Neural progenitor cell (in vitro differentiated cells): ENCODE results near the gene LRRC75A. TPM values are rescaled to one million over a fixed set of nuclear protein-coding genes. Genes with fewer than 3 reads are reported as not detected.
"Not testable (repeated sequence)": the region's sequence is repeated elsewhere in the genome, so short reads cannot be mapped to it uniquely, and the experiment has no call there.

Experiments
- DNase-seq: peaks from one replicate; pipeline ENCODE4 v3.0.0-alpha.2; 2016; ENCODE audit warnings: low spot score
- H2AFZ ChIP-seq: fragments of 200-600 bp; sonication (generic); replicated peaks from 2 replicates; pipeline ENCODE4 v1.6.1; 2016; ENCODE audit warnings: antibody characterized with exemption
- H3F3A ChIP-seq: fragments of 200-600 bp; sonication (generic); 2 replicates; pipeline ENCODE4 v1.6.1; 2016; ENCODE audit warnings: antibody characterized with exemption, low read depth
- H3K27ac ChIP-seq: fragments of 200-600 bp; sonication (generic); 2 replicates; pipeline ENCODE4 v1.5.1; 2016; ENCODE audit warnings: mild to moderate bottlenecking
- H3K27me3 ChIP-seq: fragments of 200-600 bp; sonication (generic); 2 replicates; pipeline ENCODE4 v1.6.1; 2016; ENCODE audit warnings: mild to moderate bottlenecking, moderate library complexity
- H3K36me3 ChIP-seq: fragments of 200-600 bp; sonication (generic); 2 replicates; pipeline ENCODE4 v1.5.1; 2016
- H3K4me1 ChIP-seq: fragments of 200-600 bp; sonication (generic); 2 replicates; pipeline ENCODE4 v1.6.1; 2016; ENCODE audit warnings: mixed run types
- H3K4me2 ChIP-seq: fragments of 200-600 bp; sonication (generic); 2 replicates; pipeline ENCODE4 v1.6.1; 2016
- H3K4me3 ChIP-seq: fragments of 200-600 bp; sonication (generic); 2 replicates; pipeline ENCODE4 v1.5.1; 2016
- H3K79me2 ChIP-seq: fragments of 200-600 bp; sonication (generic); 2 replicates; pipeline ENCODE4 v1.6.1; 2016; ENCODE audit warnings: low read depth
- H3K9ac ChIP-seq: fragments of 200-600 bp; sonication (generic); 2 replicates; pipeline ENCODE4 v1.6.1; 2016
- H3K9me3 ChIP-seq: fragments of 200-600 bp; sonication (generic); 2 replicates; pipeline ENCODE4 v1.5.1; 2016; ENCODE audit warnings: low read depth
- H4K20me1 ChIP-seq: fragments of 200-600 bp; sonication (generic); 2 replicates; pipeline ENCODE4 v1.6.1; 2016; ENCODE audit warnings: low read depth
- H3K27ac Mint-ChIP-seq: 3 replicates; pipeline ENCODE4 v1.8.0; 2021; ENCODE audit warnings: mixed read lengths
- H3K27me3 Mint-ChIP-seq: 2 replicates; pipeline ENCODE4 v1.8.0; 2022; ENCODE audit warnings: low read depth, mild to moderate bottlenecking, inconsistent platforms, moderate library complexity, mixed read lengths; ENCODE audit not compliant: insufficient read depth
- H3K36me3 Mint-ChIP-seq: 3 replicates; pipeline ENCODE4 v1.8.0; 2021; ENCODE audit warnings: mixed read lengths
- H3K4me1 Mint-ChIP-seq: 3 replicates; pipeline ENCODE4 v1.8.0; 2021; ENCODE audit warnings: mixed read lengths
- H3K4me3 Mint-ChIP-seq: 3 replicates; pipeline ENCODE4 v1.8.0; 2021; ENCODE audit warnings: mild to moderate bottlenecking, moderate library complexity, mixed read lengths
- H3K9me3 Mint-ChIP-seq: 3 replicates; pipeline ENCODE4 v1.8.0; 2020; ENCODE audit warnings: mixed read lengths
- EZH2 ChIP-seq: fragments of 200-600 bp; sonication (generic); IDR thresholded peaks from 2 replicates; pipeline ENCODE4 v1.6.1; 2017; ENCODE audit warnings: antibody characterized with exemption, mild to moderate bottlenecking, moderate library complexity
- EZH2phosphoT487 ChIP-seq: fragments of 200-600 bp; sonication (generic); IDR thresholded peaks from 2 replicates; pipeline ENCODE4 v1.6.1; 2017; ENCODE audit warnings: antibody characterized with exemption
- total RNA-seq: library from RNA; depleted of rRNA; stranded (reverse); fragments of >200 nt; gene quantifications from 2 replicates; pipeline ENCODE4 v1.2.3, GENCODE V29; 2015; ENCODE audit warnings: low replicate concordance
- TF ChIP-seq, protein P1 (sequence below): fragments of 200-600 bp; sonication (generic); IDR thresholded peaks from 2 replicates; pipeline ENCODE4 v1.5.1; 2017; ENCODE audit warnings: antibody characterized with exemption, mild to moderate bottlenecking

LRRC75A gene
- total RNA-seq, 1 donor from 2014 or later = 4.0 TPM

DNA sequence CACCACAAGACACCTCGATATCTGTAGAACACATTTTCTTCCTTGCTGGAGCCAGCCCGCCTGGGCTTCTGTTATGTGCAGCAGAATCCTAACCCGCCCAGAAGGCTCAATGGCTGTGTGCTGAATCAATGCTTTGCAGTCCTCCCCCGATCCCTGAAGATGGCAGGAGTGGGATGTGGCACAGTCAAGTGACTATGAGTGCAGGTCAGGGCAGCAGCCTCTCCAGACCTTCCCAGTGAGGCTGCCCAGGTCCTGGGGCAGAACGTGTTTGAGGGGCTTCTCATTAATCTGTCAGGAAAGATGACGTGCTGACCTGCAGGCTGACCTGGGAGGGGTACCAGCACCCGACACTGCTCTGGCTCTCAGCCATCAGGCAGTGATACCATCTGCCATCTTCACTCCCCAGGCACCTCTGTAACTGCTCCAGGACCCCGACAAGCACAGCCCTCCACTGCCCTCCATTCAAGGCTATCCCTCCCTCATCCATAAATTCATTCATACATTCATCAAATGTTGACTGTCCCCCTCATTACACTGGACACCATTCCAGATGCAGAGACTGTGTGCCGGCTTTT is 35.2 kb downstream of the LRRC75A start:
- DNase-seq = peak; percentile 37
- H3K4me2 ChIP-seq = no peak overlapping the region
- H3F3A ChIP-seq = peaks cover 9% of the 10 kb centered on the region

DNA sequence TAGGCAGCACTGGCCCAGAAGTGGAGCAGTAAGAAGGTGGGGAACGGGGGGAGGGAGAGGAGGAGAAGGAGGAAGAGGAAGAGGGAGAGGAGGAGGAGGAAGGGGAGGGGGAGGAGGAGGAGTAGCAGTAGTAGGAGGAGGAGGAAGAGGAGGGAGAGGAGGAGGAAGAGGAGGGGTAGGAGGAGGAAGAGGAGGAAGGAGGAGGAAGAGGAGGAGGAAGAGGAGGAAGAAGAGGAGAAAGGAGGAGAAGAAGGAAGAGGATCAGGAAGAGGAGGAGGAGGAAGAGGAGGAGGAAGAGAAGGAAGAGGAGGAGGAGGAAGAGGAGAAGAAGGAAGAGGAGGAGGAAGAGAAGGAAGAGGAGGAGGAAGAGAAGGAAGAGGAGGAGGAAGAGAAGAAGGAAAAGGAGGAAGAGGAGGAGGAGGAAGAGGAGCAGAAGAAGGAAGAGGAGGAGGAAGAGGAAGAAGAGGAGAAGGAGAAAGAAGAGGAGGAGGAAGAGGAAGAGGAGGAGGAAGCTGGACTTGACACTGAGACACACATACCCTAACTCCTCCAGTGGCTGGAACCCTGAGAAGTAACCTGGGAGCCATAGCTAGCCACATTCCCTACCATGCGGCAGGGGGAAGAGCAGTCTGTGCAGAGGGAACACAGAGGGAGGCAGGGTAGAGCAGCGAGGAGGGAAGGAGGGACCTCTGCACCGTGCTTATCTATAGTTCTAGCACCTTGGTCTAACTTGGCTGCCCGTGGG is 35.8 kb downstream of the LRRC75A start:
- Histone ChIP-seq H3K4me1 (peaks cover 6% of the 10 kb centered on the region), H4K20me1 (peaks cover 10% of the 10 kb centered on the region), H3K4me2 (no peak overlapping the region), H3K36me3 (no peaks in the 10 kb centered on the region), H3K27me3 (no peaks in the 10 kb centered on the region), H3K79me2 (no peaks in the 10 kb centered on the region), H3F3A (peaks cover 9% of the 10 kb centered on the region), H3K27ac (no peak overlapping the region), H3K9ac (no peak overlapping the region), H3K9me3 (no peaks in the 10 kb centered on the region), H3K4me3 (no peak overlapping the region), H2AFZ (no peak overlapping the region)
- Mint-ChIP-seq H3K27me3 (no peaks in the 10 kb centered on the region), H3K36me3 (peaks cover 9% of the 10 kb centered on the region), H3K27ac (no peak overlapping the region), H3K4me3 (no peak overlapping the region), H3K4me1 (peaks cover 17% of the 10 kb centered on the region), H3K9me3 (no peaks in the 10 kb centered on the region)
- no peak for TF ChIP-seq EZH2phosphoT487
- no peak for TF ChIP-seq EZH2
- TF ChIP-seq, protein P1, sequence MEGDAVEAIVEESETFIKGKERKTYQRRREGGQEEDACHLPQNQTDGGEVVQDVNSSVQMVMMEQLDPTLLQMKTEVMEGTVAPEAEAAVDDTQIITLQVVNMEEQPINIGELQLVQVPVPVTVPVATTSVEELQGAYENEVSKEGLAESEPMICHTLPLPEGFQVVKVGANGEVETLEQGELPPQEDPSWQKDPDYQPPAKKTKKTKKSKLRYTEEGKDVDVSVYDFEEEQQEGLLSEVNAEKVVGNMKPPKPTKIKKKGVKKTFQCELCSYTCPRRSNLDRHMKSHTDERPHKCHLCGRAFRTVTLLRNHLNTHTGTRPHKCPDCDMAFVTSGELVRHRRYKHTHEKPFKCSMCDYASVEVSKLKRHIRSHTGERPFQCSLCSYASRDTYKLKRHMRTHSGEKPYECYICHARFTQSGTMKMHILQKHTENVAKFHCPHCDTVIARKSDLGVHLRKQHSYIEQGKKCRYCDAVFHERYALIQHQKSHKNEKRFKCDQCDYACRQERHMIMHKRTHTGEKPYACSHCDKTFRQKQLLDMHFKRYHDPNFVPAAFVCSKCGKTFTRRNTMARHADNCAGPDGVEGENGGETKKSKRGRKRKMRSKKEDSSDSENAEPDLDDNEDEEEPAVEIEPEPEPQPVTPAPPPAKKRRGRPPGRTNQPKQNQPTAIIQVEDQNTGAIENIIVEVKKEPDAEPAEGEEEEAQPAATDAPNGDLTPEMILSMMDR = no peak
- DNase-seq = no peak

More for the DNA sequence above, 35.2 kb downstream of the LRRC75A start:
- H3K36me3 Mint-ChIP-seq = peaks cover 9% of the 10 kb centered on the region
- H3K9ac ChIP-seq = no peak overlapping the region
- no peaks in the 10 kb centered on the region for H3K27me3 Mint-ChIP-seq
- H3K4me3 ChIP-seq = no peak overlapping the region
- H3K9me3 ChIP-seq = no peaks in the 10 kb centered on the region
- H3K27ac ChIP-seq = no peak overlapping the region
- TF ChIP-seq EZH2 = no peak
- TF ChIP-seq, protein P1 = peak; percentile 11
- no peaks in the 10 kb centered on the region for H3K27me3 ChIP-seq
- no peaks in the 10 kb centered on the region for H3K36me3 ChIP-seq
- H3K79me2 ChIP-seq = no peaks in the 10 kb centered on the region
- H3K27ac Mint-ChIP-seq = no peak overlapping the region
- H3K9me3 Mint-ChIP-seq = no peaks in the 10 kb centered on the region
- peaks cover 17% of the 10 kb centered on the region for H3K4me1 Mint-ChIP-seq
- H2AFZ ChIP-seq = no peak overlapping the region
- H4K20me1 ChIP-seq = peaks cover 10% of the 10 kb centered on the region
- H3K4me3 Mint-ChIP-seq = no peak overlapping the region
- peaks cover 6% of the 10 kb centered on the region for H3K4me1 ChIP-seq

DNA sequence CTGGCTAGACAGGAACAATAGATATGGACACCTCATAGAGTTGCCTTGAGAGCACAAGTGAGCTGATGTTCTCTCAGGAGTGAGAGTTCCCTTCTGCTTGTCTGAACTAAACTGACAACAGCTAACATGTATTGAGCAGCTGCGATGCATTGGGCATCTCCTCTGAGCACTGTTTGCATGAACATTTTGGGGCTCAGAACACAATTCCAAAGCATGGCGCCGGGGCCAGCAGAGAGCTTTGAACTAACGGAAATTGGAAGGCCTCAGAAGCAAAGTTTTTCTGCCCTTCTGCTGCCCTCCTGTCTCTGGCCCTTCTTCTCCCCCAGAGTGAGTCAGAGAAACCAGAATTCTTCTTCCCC is 38.5 kb downstream of the LRRC75A start:
- Histone ChIP-seq H3K36me3 (no peaks in the 10 kb centered on the region), H3K79me2 (no peaks in the 10 kb centered on the region), H3K9ac (no peak overlapping the region), H2AFZ (no peak overlapping the region), H3K9me3 (no peaks in the 10 kb centered on the region), H3K27ac (no peak overlapping the region), H3K4me3 (no peak overlapping the region), H3F3A (peaks cover 9% of the 10 kb centered on the region), H4K20me1 (peaks cover 6% of the 10 kb centered on the region), H3K4me2 (no peak overlapping the region), H3K27me3 (no peaks in the 10 kb centered on the region), H3K4me1 (no peaks in the 10 kb centered on the region)
- DNase-seq = no peak
- TF ChIP-seq, protein P1 = no peak
- TF ChIP-seq EZH2phosphoT487 = no peak
- no peak for TF ChIP-seq EZH2
- H3K36me3 Mint-ChIP-seq = peaks cover 19% of the 10 kb centered on the region
- no peaks in the 10 kb centered on the region for H3K9me3 Mint-ChIP-seq
- peak overlapping the region; percentile 92 for H3K27ac Mint-ChIP-seq
- peaks cover 4% of the 10 kb centered on the region for H3K27me3 Mint-ChIP-seq
- peaks cover 16% of the 10 kb centered on the region for H3K4me1 Mint-ChIP-seq
- no peak overlapping the region for H3K4me3 Mint-ChIP-seq

DNA sequence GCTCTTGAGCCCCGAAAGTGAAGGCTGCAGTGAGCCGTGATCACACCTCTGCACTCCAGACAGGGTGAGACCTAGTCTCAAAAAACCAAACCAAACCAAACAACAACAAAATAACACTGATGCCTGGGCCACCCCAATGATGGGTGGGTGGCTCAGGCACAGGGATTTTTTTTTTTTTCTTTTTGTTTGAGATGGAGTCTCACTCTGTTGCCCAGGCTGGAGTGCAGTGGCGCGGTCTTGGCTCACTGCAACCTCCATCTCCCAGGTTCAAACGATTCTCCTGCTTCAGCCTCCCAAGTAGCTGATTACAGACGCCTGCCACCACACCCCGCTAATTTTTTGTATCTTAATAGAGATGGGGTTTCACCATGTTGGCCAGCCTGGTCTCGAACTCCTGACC is 39.7 kb downstream of the LRRC75A start:
- H2AFZ ChIP-seq, H3K9ac ChIP-seq, H3K4me1 ChIP-seq, H3K27ac ChIP-seq, H3K9me3 Mint-ChIP-seq, DNase-seq, H3K27ac Mint-ChIP-seq, H3K27me3 ChIP-seq, H3K4me3 Mint-ChIP-seq, H3K27me3 Mint-ChIP-seq, H3K4me2 ChIP-seq, H3K36me3 ChIP-seq, H3K4me3 ChIP-seq, H3K79me2 ChIP-seq, H3K9me3 ChIP-seq: not testable (repeated sequence)
- Histone ChIP-seq H3F3A (peaks cover 15% of the 10 kb centered on the region), H4K20me1 (peaks cover 13% of the 10 kb centered on the region)
- Mint-ChIP-seq H3K36me3 (peaks cover 23% of the 10 kb centered on the region), H3K4me1 (peaks cover 16% of the 10 kb centered on the region)
